ENCODE measurements around the gene GPD1.

Gene GPD1

DNA sequence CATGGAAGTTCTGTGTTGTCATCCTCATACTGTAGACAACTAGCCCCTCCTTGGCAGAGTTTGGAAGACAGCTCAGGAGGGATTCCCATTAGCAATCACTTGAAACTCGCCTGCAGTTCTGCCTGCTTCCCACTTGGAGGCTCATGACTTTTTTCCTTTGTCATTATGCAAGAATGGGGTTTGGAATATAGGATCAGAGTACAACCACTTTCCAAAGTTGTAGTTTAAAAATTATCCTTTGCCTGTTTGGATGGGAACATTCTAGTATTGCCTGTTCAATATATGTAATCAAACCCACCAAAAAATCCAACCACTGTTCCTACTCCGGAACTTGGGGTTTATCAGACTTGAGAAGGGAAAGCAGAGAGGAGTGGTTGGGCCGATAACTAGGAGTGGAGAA lies 2.1 kb upstream of the GPD1 start:
- DNase-seq (ENCODE audit: low spot score), result peak; percentile 49

DNA sequence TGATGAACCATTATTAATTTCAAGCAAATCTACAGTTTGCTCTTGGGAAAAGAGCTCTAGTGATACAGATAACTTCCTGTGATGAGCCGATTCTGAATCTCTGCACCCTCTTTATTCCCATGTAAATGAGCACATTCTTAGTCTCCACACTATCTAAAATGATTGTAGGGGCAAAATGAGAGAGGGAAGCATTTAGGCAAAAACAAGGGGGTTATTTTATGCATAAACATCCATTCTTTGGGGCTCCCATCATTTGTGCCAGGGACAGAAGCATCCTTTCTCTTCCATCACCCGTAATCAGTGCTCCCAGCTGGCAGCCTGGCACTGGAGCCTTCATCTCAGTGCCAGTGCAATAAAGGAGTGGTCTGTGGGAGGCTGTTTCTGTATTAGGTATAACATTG lies 1.7 kb upstream of the GPD1 start:
- DNase-seq (ENCODE audit: low spot score), result peak; percentile 86

DNA sequence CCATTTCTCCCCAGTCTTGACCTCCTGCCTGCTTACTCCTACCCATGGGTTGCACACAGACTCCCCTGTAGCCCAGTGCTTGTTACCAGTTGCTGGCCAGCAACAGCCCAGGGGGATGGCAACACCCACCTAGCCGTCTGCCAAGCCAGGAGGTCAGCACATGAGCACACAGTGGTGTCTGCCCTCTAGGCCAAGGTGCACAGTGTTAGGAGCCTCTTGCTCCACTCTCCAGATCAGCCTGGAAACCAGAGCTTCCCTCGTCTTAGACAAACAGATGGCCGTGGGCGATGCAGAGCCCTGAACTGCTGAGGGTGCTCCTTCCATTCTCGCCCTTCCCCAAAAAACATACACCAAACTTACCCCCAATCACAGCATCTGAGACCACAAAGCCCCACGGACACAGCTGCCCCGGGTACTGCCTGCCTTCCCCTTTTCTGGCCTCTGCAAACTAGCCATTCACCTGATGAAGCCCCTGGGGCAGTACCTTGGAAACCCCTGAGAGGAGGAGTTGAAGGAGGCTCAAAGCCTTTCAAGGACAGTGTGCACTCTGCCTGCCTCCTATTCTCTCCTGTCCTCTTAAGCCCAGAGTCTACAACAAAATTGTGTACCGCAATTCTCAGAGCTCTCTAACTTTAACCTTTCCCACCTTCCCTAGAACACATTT lies 1.0 kb upstream of the GPD1 start:
- DNase-seq (ENCODE audit: low spot score), result peak; percentile 14

DNA sequence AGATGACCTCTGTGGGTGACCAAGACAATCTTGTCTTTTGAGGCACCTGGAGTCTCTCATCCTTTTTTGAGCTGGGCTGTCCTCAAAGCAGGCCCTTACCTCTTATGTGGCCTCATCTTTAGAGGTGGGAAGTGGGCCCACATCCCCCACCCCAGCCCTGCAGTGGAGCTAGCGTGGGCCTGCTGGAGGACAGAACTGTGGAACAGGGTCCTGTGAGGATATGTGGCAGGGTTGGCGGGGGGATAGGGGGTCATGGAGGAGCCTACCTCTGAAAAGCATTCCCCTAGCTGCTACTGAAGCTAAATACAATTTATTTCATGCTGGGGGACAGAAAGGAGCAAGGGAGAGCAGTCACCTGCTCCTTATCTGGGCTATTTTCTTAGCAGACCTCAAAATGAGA lies 457 bp upstream of the GPD1 start:
- DNase-seq (ENCODE audit: low spot score), result peak; percentile 15

DNA sequence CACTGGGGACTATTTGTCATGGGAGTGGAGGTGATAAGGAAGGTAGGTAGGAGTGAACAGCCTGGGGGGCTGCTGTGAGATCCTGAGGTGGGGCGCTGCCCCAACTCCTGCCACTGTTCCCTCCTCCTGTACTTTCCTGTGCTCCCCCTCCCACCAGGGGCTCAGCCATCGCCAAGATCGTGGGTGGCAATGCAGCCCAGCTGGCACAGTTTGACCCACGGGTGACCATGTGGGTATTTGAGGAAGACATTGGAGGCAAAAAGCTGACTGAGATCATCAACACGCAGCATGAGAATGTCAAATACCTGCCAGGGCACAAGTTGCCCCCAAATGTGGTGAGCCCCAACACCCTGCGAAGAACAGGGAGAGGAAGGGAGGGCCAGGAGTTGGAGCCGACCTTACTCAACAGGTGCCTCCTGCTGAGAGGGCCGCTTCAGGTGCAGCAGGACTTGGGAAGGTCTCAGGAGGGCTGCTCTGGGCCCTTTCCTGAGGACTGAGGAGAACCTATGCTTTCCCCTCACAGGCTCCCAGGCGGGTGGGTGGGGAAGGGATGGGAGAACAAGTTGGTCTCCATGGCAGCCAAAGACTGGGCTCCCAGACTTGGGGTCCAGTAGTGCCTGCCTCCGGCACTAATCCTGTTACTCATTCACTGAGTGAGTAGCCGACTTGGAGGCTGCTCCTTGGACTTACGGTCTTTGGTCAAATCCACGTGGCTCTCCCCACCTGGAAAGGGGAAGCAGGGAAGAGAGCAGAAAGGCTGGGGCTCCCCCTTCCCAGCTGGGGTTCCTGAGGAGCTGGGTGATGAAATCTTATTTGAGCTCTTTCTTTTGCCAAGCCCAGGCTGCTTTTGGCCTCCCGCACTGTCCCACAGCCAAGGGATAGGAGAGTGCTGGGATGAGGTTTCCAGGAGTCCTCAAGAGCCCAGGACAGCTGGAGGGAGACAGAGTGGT lies 884 bp downstream of the GPD1 start:
- DNase-seq (ENCODE audit: low spot score), result peak; percentile 30

DNA sequence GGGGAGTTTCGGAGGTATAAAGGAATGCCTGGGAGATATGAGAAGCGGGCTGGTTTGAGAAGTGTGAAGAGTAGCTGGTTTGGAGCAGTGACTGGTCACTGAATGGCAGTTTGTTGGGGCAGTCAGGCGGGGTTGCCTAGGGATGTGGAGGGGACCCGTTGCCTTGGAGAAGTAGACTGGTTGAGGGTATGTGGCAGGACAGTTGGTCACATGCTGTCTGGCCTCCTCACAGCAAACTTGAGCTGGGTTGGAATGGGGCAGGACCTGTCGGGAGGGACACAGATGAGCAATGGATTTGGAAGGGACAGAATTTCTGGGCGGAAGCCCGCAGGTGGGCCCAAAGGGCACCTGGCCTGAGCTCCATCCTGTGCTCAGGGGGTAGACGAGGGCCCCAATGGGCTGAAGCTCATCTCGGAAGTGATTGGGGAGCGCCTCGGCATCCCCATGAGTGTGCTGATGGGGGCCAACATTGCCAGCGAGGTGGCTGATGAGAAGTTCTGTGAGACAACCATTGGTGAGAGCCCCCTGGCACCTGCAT lies 2.2 kb downstream of the GPD1 start:
- DNase-seq (ENCODE audit: low spot score), result peak; percentile 20

DNA sequence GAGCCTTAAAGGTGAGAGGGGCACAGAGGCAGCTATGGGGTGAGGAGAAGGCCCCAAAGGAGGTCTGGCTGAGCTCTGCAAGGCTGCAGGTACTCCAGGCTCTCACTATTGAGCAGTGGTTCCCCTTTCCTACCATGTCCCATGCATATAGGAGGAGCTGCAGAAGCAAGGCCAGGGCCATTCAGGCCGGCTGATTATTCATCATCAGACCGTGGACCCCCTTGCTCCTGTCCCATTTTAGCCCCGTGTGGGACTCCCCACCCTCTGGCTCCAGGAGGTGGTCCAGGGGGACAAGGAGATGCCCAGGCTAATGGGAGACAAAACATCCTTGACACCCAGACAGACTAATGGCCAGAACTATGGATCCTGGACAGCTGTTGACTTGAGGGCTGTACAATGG lies 3.1 kb downstream of the GPD1 start:
- no peak for DNase-seq (ENCODE audit: low spot score)

DNA sequence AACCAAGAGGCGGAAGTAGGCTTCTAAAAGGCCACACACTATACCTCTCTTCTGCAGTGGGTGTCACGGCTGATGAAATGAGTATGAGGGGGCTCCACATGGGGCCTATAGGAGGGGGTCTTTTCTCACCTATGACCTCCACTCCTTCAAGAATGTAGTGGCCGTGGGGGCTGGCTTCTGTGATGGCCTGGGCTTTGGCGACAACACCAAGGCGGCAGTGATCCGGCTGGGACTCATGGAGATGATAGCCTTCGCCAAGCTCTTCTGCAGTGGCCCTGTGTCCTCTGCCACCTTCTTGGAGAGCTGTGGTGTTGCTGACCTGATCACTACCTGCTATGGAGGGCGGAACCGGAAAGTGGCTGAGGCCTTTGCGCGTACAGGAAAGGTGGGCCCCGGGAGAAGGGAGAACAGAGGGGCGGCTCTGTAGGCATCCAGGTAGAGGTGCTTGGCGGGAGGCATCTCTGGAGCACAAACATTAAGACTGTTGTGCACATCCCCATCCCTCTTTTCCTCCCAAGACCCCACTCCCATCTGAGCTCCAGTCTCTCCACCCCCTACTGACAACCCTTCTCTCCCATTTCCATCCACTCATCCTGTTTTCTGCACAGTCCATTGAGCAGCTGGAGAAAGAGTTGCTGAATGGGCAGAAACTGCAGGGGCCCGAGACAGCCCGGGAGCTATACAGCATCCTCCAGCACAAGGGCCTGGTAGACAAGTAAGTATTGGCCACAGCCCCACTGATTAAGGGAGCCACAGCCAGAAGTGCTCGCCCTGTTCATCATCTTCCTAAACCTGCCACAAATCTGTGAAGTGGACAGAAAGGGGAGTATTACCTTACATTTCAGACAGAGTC lies 3.8 kb downstream of the GPD1 start:
- no peak for DNase-seq (ENCODE audit: low spot score)

DNA sequence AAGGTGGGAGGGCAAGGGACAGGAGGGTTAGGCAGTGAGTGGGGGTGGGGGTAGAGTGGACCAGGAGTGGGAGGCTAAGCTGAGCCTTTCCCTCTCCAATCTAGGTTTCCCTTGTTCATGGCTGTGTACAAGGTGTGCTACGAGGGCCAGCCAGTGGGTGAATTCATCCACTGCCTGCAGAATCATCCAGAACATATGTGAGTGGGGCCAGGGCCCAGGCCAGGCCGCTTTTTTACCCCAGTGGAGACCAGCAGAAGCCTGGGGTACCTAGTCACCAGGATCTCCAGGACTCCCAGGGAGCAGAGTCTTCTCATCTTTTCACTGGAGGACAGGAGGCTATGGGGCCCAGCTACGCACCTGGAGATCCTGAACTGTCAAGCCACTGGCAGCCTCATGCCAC lies 5.5 kb downstream of the GPD1 start:
- DNase-seq (ENCODE audit: low spot score), result no peak

DNA sequence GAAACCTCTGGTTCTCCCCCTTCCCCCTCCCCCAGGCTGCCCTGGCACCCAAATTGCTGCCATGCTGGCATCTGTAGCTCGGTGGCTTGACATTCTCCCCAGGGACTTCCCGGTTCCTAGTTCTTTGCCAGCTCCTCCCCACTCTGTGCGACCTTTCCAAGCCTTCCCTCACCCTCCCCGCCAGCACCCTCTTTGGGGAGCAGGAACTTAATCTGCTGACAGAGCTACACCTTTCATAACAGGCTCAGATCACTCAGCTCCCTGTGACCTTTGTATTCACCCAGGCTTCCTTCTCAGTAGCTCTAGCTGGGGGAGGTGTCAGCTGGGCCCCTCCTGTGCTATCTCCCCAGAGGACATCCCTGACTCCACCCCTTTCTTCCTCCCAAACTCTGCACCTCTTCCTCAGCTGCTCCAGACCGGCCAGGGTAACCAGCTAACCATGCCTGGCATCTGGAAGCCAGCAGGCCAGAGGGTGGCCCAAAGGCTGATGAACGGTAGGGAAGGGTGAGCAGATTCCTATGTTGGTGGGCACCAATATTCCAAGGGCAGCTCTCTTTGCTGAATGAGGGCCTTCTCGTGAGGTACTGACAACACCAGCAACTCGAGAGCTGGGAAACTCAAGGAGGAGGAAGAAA lies 6.4 kb downstream of the GPD1 start:
- no peak for DNase-seq (ENCODE audit: low spot score)

DNA sequence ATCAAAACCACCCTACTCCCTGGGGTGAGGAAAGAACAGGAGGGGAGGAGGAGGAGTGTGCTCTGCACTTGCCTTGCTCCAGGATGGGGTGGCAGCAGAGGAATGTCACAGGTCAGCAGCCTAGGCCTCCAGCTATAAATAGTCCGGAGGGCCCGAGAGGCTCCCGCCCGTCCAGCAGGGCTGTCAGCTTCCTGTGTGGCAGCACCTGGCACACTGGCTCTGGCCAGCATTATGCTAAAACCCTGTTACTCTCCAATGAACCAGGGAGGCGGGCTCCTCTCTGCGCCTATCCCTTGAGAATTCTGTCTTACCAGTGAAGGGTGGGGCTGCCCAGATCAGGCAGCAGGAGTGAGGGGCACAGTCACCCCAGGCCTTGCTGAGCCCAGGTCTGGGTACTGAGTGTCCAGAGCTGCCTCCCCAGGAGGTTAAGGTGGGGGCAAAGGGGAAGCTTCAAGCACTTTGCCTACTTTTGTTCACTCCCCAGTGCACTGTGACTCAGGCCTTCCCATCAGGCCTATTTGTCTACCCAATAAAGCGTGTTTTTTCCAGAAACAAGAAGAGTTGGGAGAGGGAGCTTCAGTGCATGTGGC lies 7.0 kb downstream of the GPD1 start:
- no peak for DNase-seq (ENCODE audit: low spot score)

DNA sequence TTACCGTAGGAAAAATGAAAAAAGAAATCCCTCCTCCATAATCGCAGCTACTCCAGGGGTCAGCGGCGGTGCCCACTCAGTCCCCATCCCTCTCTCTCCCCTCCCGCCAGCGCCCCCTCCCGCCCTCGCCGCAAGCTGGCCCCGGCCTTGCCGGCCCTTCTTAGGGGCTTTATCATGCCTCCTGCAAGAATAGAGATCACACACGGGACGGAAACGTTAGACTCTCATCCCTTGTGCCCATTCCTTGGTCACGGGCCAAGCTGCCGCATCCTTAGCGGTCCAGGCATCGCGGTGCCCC lies 7.5 kb downstream of the GPD1 start:
- no peak for DNase-seq (ENCODE audit: low spot score)

DNA sequence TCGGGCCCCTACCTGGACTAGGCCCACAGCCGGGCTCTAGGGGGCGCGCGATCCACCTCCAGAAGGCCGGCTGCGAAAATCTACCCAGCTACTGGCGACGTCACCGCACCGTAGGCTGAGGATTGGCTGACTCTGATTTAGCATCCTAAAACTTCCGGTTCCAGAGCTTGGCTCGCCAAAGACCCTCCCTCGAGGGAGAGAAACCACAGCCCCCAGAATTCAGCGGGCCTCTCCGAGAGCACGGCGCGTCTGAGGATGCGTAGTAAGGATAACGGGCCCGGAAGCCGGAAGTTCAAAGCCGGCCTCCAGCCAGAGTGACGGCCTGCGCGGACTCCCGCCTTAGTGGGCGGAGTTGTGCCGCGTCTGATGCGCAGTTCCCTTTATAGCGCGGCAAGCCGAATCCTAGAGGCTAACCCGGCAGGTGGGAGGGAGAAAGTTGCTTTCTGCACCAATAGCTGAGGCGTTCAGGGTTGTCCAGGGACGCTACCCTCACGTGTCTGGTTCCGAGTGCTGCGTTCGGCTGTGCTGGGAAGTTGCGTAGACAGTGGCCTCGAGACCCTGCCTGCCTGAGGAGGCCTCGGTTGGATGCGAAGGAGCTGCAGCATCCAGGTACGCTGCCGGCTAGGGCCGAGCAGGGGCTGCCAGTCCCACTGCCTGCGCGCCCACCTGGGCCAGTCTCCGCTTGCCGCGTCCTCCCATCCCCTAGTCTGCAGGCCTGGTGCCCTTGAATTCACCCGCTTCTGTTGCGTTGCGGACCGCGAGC lies 8.1 kb downstream of the GPD1 start, which contains the start of gene COX14:
COX14 (plus strand) TSS at position 544 of the 763 bp plus-strand sequence. CDS start 7,808 bp downstream, outside the sequence.
- peak; percentile 100 for DNase-seq (ENCODE audit: low spot score)

DNA sequence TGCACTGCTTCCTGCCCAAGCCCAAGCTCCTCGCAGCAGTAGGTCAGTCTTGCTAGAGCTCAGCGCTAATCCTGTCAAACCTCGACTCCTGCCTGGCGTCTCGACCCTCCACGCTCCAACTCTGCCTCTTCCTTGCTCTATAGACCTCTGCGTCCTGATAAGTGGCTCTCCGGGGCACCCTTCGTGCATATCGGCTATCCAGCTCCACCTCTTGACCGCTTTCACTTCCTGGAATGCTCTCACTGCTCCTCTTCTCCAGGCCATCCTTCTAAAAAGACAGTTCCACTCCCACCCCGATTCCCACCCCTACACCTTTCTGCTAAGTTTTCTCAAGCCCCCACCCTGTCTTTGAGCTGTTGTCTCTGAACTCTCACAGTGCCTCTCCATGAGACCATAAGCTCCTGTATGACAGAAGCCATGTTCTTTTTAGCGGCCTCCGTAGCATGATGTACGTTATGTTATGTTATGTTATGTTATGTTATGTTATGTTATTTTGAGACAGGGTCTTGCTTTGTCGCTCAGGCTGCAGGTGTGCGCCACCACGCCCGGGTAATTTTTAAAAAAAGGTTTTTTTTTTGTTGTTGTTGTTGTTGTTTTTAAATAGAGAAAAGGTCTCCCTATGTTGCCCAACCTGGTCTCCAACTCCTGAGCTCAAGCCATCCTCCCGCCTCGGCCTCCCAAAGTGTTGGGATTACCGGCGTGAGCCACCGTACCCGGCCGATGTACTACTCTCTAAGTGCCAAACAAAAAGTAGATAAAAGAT lies 8.8 kb downstream of the GPD1 start:
- no peak for DNase-seq (ENCODE audit: low spot score)

DNA sequence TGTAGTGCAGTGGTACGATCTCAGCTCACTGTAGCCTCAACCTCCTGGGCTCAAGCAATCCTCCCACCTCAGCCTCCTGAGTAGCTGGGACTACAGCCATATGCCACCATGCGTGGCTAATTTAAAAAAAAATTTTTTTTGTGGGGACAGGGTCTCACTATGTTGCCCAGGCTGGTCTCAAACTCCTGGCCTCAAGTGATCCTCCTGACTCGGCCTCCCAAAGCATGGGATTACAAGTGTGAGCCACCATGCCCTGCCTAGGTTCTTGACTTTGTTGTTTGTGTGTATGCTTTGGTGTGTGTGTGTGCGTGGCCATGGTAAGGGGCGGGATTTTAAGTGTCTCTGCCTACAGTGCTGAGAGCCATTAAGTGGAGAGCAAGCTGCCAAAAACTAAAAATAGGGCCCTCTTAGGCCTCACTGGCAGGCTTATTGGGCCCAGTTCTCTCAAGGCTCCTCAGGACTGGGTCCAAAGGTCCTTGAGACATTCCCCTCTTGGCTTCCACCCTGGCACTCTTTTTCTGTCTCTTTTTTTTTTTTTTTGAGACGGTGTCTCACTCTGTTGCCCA lies 13.3 kb downstream of the GPD1 start:
- peak; percentile 28 for DNase-seq (ENCODE audit: low spot score)

DNA sequence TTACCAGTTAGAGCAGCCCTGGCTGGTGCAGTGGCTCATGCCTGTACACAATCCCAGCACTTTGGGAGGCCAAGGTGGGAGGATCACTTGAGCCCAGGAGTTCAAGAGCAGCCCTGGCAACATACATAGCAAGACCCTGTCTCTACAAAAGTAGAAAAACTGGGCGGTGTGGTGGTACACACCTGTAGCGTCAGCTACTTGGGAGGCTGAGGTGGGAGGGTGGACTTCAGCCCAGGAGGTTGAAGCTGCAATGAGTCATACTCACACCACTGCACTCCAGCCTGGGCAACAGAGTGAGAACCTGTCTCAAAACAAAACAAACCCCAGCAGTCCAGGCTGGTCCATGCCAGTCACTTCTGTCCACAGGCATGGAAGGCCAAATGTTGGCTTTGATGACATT lies 15.6 kb downstream of the GPD1 start:
- DNase-seq (ENCODE audit: low spot score), result no peak

DNA sequence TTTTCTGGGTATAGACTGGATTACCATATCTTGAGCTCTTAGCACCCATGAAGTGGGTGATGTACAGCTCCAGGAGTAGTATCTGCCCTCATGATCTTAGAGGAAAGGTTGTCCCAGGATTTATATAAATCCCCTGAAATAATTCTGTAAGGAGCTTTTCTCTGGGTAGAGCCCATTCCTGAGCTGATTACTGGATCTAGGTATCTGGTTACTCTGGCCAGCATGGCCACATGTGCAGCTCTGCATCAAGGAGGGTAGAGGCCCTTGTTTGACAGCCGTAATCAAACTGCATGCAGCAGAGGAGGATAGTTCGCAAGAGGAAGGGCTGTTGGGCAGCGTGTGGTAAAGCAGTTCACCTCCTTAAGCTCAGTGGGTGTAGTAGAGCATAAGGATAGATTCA lies 16.7 kb downstream of the GPD1 start:
- DNase-seq (ENCODE audit: low spot score), result no peak

DNA sequence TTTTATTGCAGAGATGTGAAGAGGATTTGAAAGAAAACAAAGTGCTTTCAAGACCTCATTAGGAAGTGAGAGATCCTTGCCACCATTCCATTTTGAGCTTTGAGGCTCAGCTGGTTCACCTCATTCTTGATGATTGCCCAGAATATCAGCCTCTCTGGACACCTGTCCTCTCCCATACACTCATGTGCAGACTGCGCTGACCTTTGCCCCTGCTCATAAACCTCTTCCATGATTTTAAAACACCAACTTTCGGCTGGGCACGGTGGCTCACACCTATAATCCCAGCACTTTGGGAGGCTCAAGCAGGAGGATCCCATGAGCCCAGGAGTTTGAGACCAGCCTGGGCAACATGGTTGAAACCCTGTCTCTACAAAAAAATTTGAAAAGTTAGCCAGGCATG lies 17.1 kb downstream of the GPD1 start:
- no peak for DNase-seq (ENCODE audit: low spot score)

DNA sequence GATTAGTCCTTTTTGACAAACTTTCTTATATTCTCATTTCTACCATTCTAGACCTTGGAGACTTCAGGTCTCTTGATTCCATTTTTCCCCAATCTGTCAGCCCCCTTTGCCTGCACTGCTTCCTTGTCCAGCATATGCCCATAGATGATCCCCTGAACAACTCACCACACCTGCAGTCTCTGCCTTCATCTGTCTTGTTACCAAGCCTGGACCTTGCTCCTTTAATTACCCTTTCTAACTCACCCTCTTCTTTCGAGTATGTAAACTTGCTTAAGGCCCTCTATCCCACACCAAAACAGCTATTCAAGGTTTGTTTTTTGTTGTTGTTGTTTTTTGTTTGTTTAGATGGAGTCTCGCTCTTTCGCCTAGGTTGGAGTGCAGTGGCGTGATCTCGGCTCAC lies 17.8 kb downstream of the GPD1 start:
- DNase-seq (ENCODE audit: low spot score), result no peak

DNA sequence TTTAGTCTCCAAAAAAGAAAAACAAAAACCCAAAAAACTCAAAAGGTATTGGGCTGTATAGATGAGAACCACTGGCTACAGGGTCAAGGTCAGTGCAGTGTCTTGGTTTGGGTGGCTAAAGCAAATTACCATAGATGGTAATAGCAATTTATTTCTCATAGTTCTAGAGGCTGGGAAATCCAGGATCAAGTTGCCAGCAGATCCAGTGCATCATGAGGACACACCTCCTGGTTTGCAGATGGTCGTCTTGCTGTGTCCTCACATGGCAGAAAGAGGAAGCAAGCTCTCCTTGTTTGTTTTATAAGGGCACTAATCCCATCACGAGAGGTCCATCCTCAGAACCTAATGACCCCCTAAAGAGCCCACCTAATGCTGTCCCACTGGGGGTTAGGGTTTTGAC lies 19.4 kb downstream of the GPD1 start:
- no peak for DNase-seq (ENCODE audit: low spot score)

Data from globus pallidus (tissue), 1 donor.